NCI-H146 (cell line): ENCODE results near the gene TOR1AIP2.
A peak's percentile ranks its signal among the peaks of the same experiment; 100 is the strongest.
"Not testable (repeated sequence)": the region's sequence is repeated elsewhere in the genome, so short reads cannot be mapped to it uniquely, and the experiment has no call there.

Source experiments
- DNase-seq: peaks from one replicate; lab custom pipeline; 2025; lab: John Stamatoyannopoulos, UW

The TOR1AIP2 gene

DNA sequence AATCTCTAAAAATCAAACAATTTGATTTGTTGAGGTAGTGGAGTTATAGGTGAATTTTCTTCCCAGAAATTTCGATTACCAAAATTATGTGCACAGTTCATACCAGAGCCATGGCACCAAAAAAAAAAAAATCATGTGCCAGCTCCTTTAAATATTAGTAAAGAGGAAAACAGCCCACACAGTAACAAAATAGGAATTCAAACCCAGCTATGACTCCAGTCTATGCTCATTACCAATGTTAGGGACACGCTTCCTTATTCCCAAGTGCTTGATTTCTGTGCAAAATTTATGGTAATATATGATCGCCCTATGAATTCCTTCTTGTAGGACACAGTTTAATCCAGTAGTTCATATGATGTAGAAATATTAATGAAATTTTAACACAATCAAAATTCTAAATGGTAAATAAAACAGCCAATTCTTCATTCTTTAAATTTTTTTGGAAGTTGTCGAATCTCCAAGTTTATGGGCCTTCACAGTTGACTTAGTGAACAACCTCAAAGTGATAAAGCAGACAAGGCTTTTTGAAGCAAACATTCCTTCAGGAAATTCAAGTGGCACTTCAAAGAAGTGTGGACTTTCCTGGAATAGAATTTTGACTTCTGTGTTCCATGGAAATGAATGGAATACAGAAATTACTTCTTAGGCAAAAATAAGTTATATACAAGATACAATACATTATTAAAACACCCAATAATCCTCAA is 1.9 kb downstream of the TOR1AIP2 start:
- no peak for DNase-seq

DNA sequence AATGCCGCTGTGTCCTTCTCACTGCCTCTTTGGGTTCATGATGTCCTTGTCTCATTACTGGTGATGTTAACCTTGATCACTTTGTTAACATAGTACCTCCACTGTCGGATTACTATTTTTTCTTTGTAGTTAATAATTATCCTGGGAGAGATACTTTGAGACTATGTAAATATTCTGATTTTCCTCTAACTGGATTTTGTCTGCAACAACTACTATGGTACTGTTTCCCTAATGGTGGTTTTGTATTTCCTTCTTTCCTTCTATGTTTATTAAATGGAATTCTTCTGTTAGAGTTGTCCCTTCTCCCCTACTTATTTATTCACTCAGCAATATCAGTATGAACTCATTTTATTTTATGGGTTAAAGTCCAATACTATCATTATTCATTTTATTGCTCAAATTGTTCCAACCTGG is 4.2 kb downstream of the TOR1AIP2 start:
- DNase-seq: no peak

DNA sequence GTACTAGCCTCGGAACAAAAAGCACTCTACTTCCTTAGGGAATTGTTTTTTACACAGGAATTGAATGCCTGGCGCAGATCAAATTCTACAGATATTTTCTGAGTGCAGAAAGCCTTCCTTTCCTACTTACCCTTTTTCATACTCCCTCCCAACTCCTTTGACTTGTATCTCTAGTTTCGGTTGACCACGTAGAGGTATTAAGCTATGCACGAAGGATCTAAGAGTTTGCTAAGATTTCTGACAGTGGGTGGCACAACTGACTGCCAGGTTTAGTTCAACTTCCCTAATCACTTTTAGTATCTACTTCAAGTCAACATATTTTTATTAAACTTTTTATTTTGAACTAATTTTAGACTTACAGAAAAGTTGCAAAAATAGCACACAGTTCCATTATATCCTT is 5.0 kb downstream of the TOR1AIP2 start:
- no peak for DNase-seq

DNA sequence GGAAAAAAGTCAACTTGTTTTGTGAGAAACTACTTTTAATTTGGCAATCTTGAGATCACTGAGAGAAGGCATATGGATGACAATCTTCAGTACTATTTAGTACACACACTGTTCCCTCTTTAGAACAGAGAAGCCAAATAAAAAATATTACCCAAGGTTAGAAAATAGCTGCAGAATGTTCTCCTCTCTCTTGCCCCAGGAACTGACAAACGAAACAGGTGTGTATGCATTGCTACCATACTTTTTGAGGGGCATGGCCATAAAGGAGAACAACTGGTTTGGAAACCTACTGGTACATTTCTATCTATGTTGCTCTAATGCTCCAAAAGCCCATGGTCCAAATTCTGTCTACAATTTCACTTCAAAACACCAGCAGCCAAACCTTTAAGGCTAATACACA is 5.7 kb downstream of the TOR1AIP2 start:
- DNase-seq: no peak

DNA sequence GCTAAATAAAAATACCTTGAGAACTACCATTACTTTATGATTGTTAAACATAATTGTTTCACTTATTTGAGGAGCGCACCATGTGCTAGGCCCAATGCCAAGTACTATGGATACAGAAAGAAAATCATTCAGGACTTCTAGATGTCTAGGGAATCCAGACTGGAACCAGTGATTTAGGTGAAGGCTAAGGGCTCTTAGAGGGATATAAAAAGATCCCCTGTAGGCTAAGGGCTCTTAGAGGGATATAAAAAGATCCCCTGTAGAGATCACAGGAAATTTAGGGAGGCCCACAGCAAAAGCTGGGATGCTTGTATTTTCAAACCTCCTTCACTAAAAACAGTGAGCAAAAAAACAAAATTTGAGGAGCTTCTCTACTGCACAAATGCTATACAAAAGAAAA is 6.7 kb downstream of the TOR1AIP2 start:
- DNase-seq: no peak

DNA sequence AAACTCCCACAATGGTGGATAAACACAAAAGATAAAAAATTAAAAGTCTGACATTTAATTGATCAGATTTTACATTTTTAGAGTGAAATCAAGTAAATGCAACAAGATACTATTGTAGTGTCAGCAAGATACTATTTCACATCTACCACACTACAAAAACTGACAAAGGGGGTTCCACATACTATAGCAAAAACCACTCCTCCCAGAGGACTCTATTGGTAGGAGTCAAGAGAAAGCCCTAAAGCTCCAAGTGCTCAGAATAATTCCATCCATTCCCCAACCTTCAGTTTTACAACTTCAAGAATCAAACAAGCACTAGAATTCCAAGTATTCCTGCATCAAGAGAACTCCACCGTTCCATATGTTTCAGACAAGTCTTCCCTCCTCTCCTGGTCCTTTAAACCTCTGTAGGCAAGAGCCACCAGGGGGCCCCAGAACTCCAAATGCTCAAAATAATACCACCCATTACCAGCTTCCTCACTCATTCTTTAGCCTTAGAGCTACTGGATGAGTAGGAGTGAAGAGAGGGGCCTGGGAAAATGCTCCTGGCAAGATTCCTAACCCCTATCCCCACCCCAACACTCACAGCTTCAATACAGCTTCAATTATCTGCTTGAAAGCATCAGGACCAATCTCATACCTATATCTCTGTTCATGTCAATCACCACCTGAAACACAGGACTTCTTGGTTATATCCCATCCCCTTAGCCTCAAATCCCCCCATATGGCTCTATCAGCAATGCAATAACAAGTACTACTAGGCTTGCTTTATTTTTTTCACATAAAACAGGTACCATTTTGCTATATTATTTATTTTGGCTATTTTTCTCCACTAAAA is 9.9 kb downstream of the TOR1AIP2 start:
- peak; percentile 53 for DNase-seq

DNA sequence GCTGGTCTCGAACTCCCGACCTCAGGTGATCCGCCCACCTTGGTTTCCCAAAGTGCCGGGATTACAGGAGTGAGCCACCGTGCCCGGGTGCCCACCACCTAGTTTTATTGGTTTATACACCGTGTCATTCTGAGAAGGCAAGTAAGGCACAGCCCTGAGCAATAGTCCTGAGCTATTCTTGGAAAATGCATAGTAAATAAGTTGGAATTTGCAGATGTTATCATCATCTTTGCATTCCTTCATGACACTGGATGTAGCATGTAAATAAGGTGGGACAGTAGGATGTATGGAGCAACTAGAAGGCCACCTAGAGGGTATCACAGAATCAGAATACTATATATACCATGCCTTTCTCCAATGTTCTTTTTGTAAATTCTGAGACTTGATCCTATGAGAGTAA is 11.0 kb downstream of the TOR1AIP2 start:
- no peak for DNase-seq

DNA sequence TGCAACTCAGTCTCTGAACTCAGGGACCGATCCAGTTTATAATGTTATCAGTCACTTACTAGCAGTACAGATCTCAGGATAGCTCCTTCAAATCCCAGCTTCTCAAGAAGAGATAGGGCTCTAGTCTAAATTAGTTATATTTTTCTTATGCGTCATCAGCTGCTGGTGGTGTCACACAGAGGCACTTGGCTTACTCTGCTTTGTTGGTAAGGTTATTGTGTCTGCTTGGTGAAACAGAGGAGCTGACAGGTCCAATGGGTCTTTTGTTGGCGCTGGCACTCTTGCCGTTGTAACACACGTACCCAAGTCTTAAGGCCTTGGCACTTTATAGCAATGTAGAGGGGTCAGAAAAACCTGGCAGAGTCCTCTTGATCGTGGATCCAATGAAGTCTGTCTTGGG is 12.2 kb downstream of the TOR1AIP2 start:
- DNase-seq: no peak

DNA sequence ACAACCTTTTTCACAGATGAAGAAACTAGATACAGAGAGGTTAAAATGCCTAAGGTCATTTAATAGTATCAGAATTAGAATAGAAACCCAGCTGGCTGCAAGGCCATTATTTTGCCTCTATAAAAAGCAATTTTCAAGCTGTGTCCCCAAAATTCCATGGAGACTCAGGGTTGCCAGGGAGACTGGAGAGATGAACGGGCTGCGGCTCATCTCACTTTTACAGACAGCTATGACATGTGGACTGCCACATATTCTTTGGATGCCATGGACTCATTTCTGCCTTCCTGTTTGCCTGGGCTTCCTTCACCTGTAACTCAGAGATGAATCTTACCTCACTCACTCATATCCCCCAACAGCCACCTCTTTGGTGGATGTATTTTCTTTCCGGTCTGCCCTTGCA is 17.0 kb downstream of the TOR1AIP2 start:
- no peak for DNase-seq

DNA sequence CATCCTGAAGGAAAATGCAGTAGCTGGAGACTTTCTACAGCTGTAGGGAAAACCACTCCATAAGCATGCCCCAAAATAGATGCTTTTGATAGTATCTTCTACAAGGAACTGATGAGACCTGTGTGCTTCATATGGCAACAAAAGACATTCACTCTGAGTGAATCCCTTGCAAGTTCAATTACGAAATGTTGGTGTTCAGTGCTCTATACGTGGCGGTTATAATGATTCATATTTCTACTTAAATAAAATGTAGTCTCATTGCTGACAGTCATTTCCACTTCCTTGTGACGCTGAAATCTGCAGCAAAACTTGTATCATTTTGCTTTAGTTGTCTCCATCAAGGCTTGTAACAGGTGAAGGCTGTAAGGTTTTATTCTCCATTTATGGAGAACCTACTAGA is 20.6 kb downstream of the TOR1AIP2 start:
- no peak for DNase-seq

DNA sequence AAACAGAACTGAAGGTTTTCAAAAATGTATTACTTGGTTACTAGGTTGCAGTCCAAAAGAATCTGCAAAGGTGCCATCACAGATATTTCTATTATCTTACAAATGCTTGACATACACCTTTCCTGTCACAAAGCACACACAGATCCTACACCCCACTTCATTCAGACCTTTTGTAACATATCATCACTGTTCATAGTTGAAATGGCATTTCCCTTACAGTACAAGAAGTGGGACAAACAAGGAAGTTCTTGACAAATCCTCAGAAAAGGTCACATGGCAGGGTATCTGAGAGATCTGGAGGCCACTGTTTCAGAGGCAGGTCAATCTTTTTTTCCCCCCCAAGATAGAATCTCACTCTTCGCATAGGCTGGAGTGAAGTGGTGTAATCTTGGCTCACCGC is 21.3 kb downstream of the TOR1AIP2 start:
- DNase-seq: no peak

DNA sequence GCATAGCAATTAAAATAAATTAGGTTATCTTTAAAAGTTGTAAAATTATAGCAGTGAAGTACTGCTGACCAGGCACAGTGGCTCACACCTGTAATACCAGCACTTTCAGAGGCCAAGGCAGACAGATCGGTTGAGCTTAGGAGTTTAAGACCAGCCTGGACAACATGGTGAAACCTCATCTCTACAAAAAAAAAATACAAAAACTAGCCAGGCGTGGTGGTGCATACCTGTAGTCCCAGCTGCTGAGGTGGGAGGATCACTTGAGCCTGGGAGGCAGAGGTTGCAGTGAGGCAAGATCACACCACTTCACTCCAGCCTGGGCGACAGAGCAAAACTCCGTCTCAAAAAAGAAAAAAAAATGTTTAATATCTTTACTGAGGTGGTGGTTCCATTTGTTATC is 21.8 kb downstream of the TOR1AIP2 start:
- not testable (repeated sequence) for DNase-seq

DNA sequence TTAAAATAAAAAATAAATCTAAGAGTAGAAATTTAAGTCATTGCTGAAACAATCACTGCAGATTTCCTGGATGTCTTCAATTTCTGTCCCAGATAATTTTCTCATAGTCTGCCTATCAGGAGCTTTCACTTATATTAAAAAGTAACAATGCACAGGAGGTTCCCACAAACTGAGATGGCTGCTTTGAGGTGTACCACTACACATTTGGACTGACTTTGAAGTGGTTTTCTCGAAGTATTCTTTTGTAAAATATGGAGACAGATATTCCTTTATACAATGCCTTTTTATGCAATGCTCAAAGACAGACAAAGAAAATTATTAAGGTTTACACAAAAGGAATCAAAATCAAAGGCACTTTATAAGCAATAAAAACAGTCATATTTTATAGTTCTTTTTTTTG is 24.5 kb downstream of the TOR1AIP2 start:
- no peak for DNase-seq

DNA sequence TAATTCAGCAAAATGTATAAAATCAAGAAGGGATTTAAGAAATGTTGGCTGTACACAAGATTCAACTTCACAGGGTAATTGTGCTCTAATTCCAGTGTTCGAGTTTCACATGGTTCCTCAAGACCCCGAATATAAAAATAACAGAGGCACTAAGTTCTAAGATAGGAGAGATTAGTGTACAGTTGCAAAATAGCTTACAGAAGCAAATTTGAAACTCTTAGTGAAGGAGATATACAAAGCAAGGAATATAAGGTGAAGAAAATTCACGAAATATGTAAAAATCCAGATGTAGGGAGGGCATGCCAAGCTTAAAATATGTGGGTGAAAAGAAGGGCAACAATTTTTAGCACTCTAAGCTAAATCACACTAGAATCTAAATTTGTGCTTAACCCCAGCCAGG is 29.4 kb downstream of the TOR1AIP2 start:
- DNase-seq: no peak

DNA sequence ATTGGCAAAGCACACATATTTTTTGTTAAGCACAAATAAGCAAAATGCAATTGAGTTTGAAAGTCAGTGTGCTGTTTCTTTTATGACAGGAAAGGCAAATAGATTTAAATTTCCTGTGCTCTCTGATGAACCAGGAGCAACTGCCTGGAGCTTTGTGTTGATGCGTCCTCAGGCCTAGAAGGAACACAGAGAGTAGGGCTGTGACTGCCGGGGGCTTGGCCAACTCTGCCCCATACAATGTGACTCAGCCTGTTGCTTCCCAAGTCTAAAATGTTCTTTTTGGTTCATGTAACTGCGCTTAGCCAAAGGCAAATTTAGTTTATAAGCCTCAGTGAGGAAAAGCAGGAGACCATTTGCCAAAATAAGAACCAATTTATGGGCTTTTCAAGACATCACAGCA is 37.5 kb downstream of the TOR1AIP2 start:
- no peak for DNase-seq

DNA sequence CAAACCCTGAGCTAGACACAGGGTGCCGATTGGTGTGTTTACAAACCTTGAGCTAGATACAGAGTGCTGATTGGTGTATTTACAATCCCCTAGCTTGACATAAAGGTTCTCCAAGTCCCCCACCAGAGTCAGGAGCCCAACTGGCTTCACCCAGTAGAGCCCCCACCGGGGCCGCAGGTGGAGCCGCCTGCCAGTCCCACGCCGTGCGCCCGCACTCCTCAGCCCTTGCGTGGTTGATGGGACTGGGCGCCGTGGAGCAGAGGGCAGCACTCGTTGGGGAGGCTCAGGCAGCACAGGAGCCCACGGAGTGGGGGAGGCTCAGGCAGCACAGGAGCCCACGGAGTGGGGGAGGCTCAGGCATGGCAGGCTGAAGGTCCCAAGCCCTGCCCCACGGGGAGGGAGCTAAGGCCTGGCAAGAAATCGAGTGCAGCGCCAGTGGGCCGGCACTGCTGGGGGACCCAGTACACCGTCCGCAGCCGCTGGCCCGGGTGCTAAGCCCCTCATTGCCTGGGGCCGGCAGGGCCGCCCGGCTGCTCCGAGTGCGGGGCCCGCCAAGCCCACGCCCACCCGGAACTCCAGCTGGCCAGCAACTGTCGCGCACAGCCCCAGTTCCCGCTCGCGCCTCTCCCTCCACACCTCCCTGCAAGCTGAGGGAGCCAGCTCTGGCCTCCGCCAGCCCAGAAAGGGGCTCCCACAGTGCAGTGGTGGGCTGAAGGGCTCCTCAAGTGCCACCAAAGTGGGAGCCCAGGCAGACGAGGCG is 40.7 kb downstream of the TOR1AIP2 start:
- not testable (repeated sequence) for DNase-seq

DNA sequence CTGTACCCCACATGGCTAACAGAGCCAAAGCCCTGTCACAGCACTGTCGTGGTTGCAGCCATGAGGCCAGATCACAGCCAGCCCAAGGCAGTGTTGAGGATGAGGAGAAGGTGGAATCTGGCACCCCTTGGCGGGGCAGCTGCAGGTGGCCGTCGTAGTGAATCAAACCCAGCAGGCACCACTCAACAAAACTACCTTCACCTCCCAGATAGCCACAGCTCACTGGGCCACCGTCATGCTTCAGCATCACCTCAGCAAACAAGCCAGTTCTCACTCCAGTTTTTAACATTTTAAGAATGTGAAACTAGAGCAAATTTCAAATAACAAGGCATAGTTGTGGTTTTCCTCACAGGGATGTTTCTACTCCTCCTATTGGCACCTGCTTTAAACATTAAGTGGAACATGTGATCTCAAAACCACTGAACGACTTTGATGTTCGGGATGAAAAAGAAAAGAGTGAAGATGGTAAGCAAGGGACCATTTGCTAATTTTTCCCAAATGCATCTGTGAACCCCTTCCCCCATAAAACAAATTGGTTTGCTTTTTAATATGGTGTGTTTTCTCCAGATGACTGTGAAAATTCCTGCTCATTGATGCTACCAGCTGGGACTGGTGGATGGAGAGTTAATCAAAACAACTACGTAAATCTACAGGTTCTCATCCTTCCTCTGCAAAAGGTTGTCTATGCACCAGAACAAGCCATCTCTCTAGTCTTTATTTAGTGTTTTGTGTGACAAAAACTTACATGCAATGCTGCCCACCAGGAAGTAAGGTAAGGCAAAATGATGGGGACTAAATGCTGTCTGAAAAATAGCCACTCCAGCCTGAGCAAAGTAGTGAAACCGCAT is 45.5 kb downstream of the TOR1AIP2 start:
- peak; percentile 50 for DNase-seq

DNA sequence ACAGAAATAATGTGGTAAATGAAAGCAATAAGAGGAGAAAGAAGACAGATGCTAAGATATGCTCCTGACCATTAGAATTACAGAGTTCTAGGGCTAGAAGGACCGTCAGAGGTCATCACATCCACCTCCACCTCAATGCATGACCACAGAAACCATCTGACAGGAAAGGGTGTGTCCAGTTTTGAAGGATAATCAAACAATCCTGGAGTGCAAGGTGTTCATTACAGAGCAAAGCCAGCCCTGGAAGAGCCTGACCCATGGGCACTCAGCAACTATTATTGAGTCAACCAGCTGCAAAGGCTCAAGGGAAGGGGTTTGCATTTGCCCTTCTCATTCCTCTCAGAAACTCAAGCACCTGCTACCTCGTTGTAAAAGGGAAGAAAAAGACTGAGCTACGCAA is 46.4 kb downstream of the TOR1AIP2 start:
- DNase-seq: peak; percentile 74

DNA sequence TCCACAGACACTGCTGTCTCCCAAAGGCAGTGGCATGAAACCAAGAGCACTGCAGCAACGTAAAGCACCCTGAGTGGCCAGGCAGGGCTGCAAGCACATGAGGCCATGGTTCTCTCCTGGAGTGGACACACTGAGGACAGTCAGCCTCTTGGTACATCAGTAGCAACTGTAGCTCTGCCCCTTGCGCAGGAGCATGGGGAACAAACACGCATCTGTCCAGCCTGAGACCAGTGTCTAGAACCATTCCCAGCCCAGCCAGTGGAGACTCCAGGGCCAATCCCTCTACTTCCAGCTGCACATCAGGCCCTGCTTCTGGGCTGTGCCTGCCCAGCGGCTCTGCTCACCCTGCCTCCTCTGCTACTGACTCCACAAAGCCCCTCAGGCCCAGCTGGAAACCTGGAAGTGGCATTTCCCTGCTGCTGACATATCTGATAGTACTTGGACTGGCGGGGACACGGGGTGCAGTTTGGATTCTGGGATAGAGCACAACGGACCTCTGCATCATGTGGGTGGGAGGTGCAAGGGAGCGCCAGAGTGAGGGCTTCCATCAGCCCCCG is 49.0 kb downstream of the TOR1AIP2 start:
- DNase-seq: no peak

DNA sequence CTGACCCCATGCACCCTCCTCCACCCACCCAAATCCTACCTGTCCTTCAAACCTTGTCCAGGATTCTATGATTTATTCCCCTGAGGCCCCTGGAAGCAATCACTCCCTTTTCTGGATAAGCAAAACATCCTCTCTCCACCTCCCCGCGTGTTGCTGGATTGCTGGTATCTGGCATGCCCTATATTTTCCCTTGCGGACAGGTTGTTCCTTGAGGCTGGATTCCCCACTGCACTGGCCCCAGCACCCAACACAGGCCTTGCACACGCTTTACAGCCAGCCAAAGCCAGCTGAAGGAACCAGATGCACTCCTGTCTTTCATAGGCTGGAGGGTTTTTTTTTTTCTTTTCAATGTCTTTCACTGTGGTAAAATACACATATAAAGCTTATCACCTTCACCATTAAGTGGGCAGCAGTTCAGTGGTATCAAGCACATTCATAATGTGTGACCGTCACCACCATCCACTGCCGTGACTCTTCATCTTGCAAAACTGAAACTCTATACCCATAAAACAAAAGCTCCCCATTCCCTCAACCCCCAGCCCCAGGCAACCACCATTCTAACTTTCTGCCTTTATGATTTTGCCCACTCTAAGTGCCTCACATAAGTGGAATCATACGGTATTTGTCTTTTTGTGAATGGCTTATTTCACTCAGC is 50.9 kb downstream of the TOR1AIP2 start:
- DNase-seq: no peak
